MM.1S (cell line): Measurements from ENCODE around the gene PLCB1.

ENCODE experiments used
- CTCF ChIP-seq: fragments of 300-600 bp; sonication (generic); IDR thresholded peaks from 2 replicates; pipeline ENCODE4 v1.5.1; 2016; ENCODE audit warnings: antibody characterized with exemption, low read length, mixed read lengths
- EZH2 ChIP-seq: fragments of 300-600 bp; sonication (generic); optimal IDR thresholded peaks from 2 replicates; pipeline ENCODE3; 2017; ENCODE audit warnings: low read depth, mild to moderate bottlenecking, antibody characterized with exemption, low read length, mixed read lengths

DNA sequence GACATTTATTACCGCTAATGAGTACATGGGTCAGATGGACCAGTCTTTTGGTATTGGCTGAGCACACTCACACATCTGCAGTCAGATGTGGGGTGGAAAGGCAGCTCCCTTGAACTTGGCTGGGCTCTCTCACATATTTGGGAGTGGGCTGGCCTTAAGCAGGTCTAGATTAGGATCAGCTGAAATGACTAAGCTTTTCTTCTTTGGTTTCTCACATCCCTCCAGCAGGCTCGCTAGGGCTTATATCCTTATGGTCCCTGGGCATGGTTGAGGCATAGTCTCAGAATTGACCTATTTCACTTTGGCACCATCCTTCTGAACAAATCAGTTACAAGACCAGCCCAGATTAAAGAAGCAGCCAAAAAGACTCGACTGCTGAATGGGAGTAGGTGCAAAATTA, 14.4 kb upstream of the PLCB1 start:
- TF ChIP-seq CTCF, result no peak
- TF ChIP-seq EZH2, result no peak
